Calu3 (cell line): ENCODE results near the gene ZFP62. TPM values are rescaled to one million over a fixed set of nuclear protein-coding genes. Genes with fewer than 3 reads are reported as not detected.

ENCODE experiments used
- BruUV-seq: library from RNA; stranded (reverse); fragments of 400-500 nt; replicated peaks from 2 replicates; lab custom pipeline; 2021; lab: Mats Ljungman, UMichigan
- CTCF ChIA-PET: fragments of 300-600 bp; sonication (Branson Sonifier 250); formaldehyde crosslinking; loops from one replicate; lab custom pipeline; 2022; ENCODE audit warnings: antibody characterized with exemption; lab: Charles Lee
- DNase-seq: peaks from one replicate; pipeline ENCODE4 v3.0.0; 2022
- H3K27ac Mint-ChIP-seq: one replicate; pipeline ENCODE4 v1.8.0; 2022; ENCODE audit warnings: mixed read lengths; ENCODE audit not compliant: unreplicated experiment
- H3K27me3 Mint-ChIP-seq: one replicate; pipeline ENCODE4 v1.8.0; 2022; ENCODE audit warnings: mixed read lengths; ENCODE audit not compliant: unreplicated experiment
- H3K36me3 Mint-ChIP-seq: one replicate; pipeline ENCODE4 v1.8.0; 2022; ENCODE audit warnings: mild to moderate bottlenecking, moderate library complexity, mixed read lengths; ENCODE audit not compliant: insufficient read depth, unreplicated experiment
- H3K4me1 Mint-ChIP-seq: one replicate; pipeline ENCODE4 v1.8.0; 2022; ENCODE audit warnings: mild to moderate bottlenecking, low read depth, mixed read lengths; ENCODE audit not compliant: unreplicated experiment
- H3K4me3 Mint-ChIP-seq: one replicate; pipeline ENCODE4 v1.8.0; 2022; ENCODE audit warnings: mild to moderate bottlenecking, low read depth, moderate library complexity, mixed read lengths; ENCODE audit not compliant: unreplicated experiment
- H3K9me3 Mint-ChIP-seq: one replicate; pipeline ENCODE4 v1.8.0; 2022; ENCODE audit warnings: low read depth, mixed read lengths; ENCODE audit not compliant: unreplicated experiment
- intact Hi-C: fragments of 100-400 bp; cut with micrococcal nuclease; formaldehyde crosslinking; loops from one replicate; pipeline ENCODE4 v1.10.0; 2022; ENCODE audit not compliant: unreplicated experiment
- total RNA-seq: library from RNA; stranded (reverse); gene quantifications from 2 replicates; pipeline ENCODE4 v1.2.3, GENCODE V29; 2022
- TF ChIP-seq, protein P1 (sequence below): fragments of 200-600 bp; IDR thresholded peaks from one replicate; pipeline ENCODE4 v1.8.0; 2022; ENCODE audit warnings: antibody characterized with exemption; ENCODE audit not compliant: unreplicated experiment

The ZFP62 gene
- total RNA-seq, 1 experiment from 2014 or later, result 46.4 TPM

DNA sequence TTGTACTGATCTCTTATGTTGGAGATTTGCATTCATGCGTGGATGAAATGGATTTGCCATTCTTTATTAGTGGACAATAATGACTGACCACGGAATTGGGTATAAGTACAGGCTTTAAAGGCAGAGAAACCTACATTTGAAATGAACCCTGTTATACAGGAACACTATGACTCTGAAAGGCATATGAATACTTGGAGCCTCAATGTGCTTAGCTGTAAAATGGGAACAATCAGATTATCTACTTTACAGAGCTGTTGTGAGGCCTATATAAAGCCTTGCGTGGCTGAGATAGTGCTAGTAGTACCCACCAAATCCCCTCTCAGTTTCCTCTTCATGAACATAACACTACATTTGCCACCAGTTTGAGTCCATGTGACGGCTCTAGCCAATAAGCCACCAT, 39.5 kb downstream of the ZFP62 start:
- H3K4me3 Mint-ChIP-seq, result no peak overlapping the region
- intact Hi-C loops, result no loop called here
- CTCF ChIA-PET, result no interaction called here
- H3K4me1 Mint-ChIP-seq, result peaks cover 20% of the 10 kb centered on the region
- no peaks in the 10 kb centered on the region for H3K9me3 Mint-ChIP-seq
- TF ChIP-seq, protein P1, sequence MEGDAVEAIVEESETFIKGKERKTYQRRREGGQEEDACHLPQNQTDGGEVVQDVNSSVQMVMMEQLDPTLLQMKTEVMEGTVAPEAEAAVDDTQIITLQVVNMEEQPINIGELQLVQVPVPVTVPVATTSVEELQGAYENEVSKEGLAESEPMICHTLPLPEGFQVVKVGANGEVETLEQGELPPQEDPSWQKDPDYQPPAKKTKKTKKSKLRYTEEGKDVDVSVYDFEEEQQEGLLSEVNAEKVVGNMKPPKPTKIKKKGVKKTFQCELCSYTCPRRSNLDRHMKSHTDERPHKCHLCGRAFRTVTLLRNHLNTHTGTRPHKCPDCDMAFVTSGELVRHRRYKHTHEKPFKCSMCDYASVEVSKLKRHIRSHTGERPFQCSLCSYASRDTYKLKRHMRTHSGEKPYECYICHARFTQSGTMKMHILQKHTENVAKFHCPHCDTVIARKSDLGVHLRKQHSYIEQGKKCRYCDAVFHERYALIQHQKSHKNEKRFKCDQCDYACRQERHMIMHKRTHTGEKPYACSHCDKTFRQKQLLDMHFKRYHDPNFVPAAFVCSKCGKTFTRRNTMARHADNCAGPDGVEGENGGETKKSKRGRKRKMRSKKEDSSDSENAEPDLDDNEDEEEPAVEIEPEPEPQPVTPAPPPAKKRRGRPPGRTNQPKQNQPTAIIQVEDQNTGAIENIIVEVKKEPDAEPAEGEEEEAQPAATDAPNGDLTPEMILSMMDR, result no peak
- H3K36me3 Mint-ChIP-seq, result no peaks in the 10 kb centered on the region
- no peaks in the 10 kb centered on the region for H3K27me3 Mint-ChIP-seq
- no peak overlapping the region for H3K27ac Mint-ChIP-seq
- no TSS peak for BruUV-seq
- DNase-seq, result no peak

DNA sequence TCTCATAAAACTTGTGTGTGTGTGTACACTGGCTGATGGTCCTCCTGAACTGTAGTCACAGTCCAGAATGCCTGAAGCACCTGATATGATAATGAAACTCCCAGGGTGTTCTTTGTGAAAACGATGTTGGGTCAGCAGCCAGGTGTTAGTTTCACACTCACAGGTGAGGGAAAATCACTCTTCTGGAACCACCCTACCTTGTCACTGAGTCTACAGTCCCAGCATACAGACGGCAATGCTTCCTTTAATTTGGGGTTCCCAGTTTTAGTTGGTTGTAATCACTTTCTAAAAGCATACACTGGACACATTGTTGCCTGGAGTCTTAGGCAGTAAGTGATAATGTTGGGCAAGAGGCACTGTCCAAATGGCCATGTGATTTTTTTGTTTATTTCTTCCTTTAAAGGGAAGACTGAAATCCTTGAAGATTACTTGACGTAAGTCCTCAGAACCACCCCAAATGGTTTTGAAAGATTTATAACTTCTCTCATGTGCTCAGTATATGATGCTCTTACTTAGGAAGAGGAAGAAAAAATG, 40.2 kb downstream of the ZFP62 start:
- Mint-ChIP-seq H3K27ac (no peak overlapping the region), H3K36me3 (no peaks in the 10 kb centered on the region), H3K9me3 (no peaks in the 10 kb centered on the region), H3K27me3 (no peaks in the 10 kb centered on the region), H3K4me1 (peaks cover 13% of the 10 kb centered on the region), H3K4me3 (no peak overlapping the region)
- no peak for DNase-seq
- TF ChIP-seq, protein P1, result no peak
- BruUV-seq, result no TSS peak
- CTCF ChIA-PET, result no interaction called here
- intact Hi-C loops, result no loop called here

DNA sequence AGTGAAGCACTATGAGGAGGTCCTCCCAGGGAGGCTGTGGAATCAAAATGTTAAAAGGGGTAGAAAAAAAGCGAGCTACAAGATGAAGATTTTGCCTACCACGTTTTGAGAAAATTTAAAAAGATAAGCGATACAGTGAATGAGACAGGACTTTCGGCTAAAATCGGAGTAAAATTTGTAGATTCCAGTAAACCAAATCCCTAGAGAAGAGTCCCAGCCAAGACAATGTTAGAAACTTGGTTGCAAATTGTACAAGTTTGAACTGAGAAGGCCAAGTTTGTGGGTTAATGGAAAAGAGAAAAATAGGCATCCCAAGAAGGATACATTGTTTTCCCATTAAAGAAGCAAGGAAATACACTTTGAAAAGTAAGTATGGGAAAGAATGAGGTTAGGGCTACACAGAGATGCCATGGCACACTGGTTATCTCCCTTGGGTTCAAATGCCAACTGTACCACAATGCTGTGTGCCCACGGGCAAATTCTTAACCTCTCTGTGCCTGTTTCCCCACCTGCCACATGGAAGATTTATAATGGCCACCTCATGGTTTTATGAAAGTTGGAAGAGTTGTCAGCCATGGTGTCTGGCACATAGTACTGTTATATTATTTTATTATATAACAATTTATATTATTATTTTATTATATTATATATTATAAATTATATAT, 42.3 kb downstream of the ZFP62 start:
- no peaks in the 10 kb centered on the region for H3K27me3 Mint-ChIP-seq
- intact Hi-C loops, result no loop called here
- BruUV-seq, result no TSS peak
- H3K36me3 Mint-ChIP-seq, result no peaks in the 10 kb centered on the region
- H3K4me1 Mint-ChIP-seq, result no peaks in the 10 kb centered on the region
- no peak overlapping the region for H3K27ac Mint-ChIP-seq
- CTCF ChIA-PET, result no interaction called here
- H3K4me3 Mint-ChIP-seq, result no peak overlapping the region
- TF ChIP-seq, protein P1, result no peak
- DNase-seq, result no peak
- no peaks in the 10 kb centered on the region for H3K9me3 Mint-ChIP-seq

DNA sequence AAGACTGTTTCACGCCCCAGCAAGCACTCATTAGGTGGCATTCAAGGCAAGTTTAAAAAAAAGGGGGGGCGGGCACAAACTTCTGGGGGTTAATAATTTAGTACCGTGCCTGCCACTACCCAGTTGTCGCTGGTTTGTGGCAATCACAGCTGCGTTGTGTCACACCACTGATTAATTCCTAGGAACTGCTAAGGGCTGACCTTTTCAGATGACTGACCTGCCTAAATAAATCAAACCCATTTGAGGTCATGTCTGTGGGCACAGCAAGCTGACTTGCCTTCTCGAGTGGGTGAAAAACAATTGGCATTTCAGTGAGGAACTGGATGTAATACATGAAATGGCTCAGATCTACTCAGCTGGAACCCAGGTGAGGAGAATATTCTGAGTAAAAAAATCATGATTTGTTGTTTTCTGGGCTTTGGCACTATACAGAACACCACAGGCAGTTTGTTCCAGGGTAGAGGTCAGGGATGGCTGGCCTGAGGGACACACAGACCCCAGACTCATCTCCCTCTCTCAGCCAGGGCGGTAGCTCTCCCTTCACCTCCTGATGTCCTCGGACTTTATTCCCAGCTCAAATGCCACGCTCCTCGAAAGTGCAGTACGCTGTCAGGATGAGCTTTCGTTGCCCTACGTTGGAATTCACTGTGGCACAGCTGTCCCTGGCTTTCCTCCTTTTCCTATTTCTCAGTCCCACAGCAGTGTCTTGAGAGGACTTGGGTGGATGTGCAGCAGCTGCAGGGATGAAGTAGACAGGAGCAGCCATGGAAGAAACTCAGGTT, 43.0 kb downstream of the ZFP62 start:
- DNase-seq, result no peak

More for the DNA sequence above, 43.0 kb downstream of the ZFP62 start:
- Mint-ChIP-seq H3K27ac (no peak overlapping the region), H3K9me3 (no peaks in the 10 kb centered on the region), H3K4me1 (no peaks in the 10 kb centered on the region), H3K27me3 (no peaks in the 10 kb centered on the region), H3K4me3 (no peak overlapping the region), H3K36me3 (no peaks in the 10 kb centered on the region)
- no TSS peak for BruUV-seq
- TF ChIP-seq, protein P1, result no peak
- CTCF ChIA-PET, result interaction anchor here (1.5 kb wide), 1 partner anchor 8 kb away, joined by 5 read pairs; no protein-coding TSS in a partner anchor
- intact Hi-C loops, result no loop called here
